CD4-positive, alpha-beta T cell treated with Interleukin-4 for 1 hour (primary cell): Measurements from ENCODE around the gene CADPS2.
"Not testable (repeated sequence)": the region's sequence is repeated elsewhere in the genome, so short reads cannot be mapped to it uniquely, and the experiment has no call there.

Experiments used
- DNase-seq, 2 donors: peaks; one replicate each; pipeline ENCODE4 v3.0.0-alpha.2; 2020 to 2022

The CADPS2 gene

GRCh38 chr7:122304319-122304975 is 581.8 kb downstream of the CADPS2 start, which contains the start of gene FEZF1:
FEZF1 (minus strand) TSS chr7:122304750; CDS start chr7:122304437, 313 bp downstream.
- no peak for DNase-seq

- DNase-seq = no peak
Observed at GRCh38 chr7:122303531-122304318, 582.5 kb downstream of the CADPS2 start.

GRCh38 chr7:122302761-122303530 is 583.3 kb downstream of the CADPS2 start:
- DNase-seq = no peak

GRCh38 chr7:122301858-122302760 is 584.2 kb downstream of the CADPS2 start:
- DNase-seq = no peak

- DNase-seq = no peak
Observed at GRCh38 chr7:122300956-122301833, 585.1 kb downstream of the CADPS2 start.

GRCh38 chr7:122300211-122300932 is 585.9 kb downstream of the CADPS2 start:
- no peak for DNase-seq

- DNase-seq = no peak
Observed at GRCh38 chr7:122299624-122300210, 586.5 kb downstream of the CADPS2 start.

- no peak for DNase-seq
Observed at GRCh38 chr7:122298618-122299017, 587.6 kb downstream of the CADPS2 start.

GRCh38 chr7:122298131-122298530 is 588.1 kb downstream of the CADPS2 start:
- DNase-seq = no peak

GRCh38 chr7:122291189-122291588 is 595.1 kb downstream of the CADPS2 start:
- no peak for DNase-seq

GRCh38 chr7:122290476-122290875 is 595.8 kb downstream of the CADPS2 start:
- DNase-seq = no peak

GRCh38 chr7:122289426-122289825 is 596.8 kb downstream of the CADPS2 start:
- no peak for DNase-seq

- not testable (repeated sequence) for DNase-seq
Observed at GRCh38 chr7:122284608-122285007, 601.7 kb downstream of the CADPS2 start.

- DNase-seq = no peak
Observed at GRCh38 chr7:122273117-122273516, 613.1 kb downstream of the CADPS2 start.

- no peak for DNase-seq
Observed at GRCh38 chr7:122269241-122269640, 617.0 kb downstream of the CADPS2 start.
